Sigmoid colon (tissue), 4 donors: ENCODE measurements around the gene ZFX.

Source experiments
- POLR2AphosphoS5 ChIP-seq, 4 donors: sonication (generic); formaldehyde crosslinking; IDR thresholded peaks; one replicate each; pipeline ENCODE4 v1.6.1; 2017; ENCODE audit warnings: antibody characterized with exemption in 4 of 4
- TF ChIP-seq, protein P1 (sequence below), 4 experiments: fragments of 450-650 bp in 3 of 4; fragments of 200-600 bp in 1 of 4; IDR thresholded peaks; one replicate each; pipeline ENCODE4 v1.5.1; 2016 to 2019; ENCODE audit warnings: antibody characterized with exemption in 4 of 4, mild to moderate bottlenecking in 3 of 4, moderate library complexity in 2 of 4

DNA sequence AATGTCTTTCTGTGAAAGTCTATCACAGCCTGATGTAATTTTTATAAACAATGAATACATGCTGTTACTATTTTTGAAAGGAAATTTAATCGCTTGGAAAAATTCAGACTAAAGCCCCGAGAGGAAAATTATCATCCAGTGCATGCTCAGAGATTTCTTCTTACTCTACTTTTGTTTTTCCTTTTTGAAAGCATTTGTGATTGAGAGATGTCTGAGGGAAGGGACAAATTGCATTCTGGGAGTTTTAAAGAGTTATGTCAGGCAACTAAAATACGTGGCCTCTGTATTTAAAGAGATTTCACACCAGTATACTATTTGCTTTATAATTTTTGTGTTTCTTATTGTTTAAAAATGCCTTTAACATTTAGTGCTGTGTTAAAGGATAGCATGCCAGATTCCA lies 1.4 kb upstream of the ZFX start:
- TF ChIP-seq, protein P1, sequence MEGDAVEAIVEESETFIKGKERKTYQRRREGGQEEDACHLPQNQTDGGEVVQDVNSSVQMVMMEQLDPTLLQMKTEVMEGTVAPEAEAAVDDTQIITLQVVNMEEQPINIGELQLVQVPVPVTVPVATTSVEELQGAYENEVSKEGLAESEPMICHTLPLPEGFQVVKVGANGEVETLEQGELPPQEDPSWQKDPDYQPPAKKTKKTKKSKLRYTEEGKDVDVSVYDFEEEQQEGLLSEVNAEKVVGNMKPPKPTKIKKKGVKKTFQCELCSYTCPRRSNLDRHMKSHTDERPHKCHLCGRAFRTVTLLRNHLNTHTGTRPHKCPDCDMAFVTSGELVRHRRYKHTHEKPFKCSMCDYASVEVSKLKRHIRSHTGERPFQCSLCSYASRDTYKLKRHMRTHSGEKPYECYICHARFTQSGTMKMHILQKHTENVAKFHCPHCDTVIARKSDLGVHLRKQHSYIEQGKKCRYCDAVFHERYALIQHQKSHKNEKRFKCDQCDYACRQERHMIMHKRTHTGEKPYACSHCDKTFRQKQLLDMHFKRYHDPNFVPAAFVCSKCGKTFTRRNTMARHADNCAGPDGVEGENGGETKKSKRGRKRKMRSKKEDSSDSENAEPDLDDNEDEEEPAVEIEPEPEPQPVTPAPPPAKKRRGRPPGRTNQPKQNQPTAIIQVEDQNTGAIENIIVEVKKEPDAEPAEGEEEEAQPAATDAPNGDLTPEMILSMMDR (IDR thresholded peaks at IDR 0.05) = no peak
- no peak for TF ChIP-seq POLR2AphosphoS5 (IDR thresholded peaks at IDR 0.05)
